Peyer's patch (tissue), 4 donors: ENCODE measurements around the gene ABCA13.

Source experiments
- POLR2A ChIP-seq, 2 donors: fragments of 450-650 bp; IDR thresholded peaks; one replicate each; pipeline ENCODE4 v1.5.1; 2017; ENCODE audit warnings: antibody characterized with exemption in 2 of 2, mild to moderate bottlenecking in 2 of 2, moderate library complexity in 2 of 2
- TF ChIP-seq, protein P1 (sequence below), 6 experiments: fragments of 450-650 bp in 4 of 6; fragments of 200-600 bp in 2 of 6; sonication (generic) in 1 of 6; IDR thresholded peaks; one replicate each; pipeline ENCODE4 v1.5.1; 2017 to 2019; ENCODE audit warnings: antibody characterized with exemption in 6 of 6, mild to moderate bottlenecking in 3 of 6, moderate library complexity in 1 of 6

DNA sequence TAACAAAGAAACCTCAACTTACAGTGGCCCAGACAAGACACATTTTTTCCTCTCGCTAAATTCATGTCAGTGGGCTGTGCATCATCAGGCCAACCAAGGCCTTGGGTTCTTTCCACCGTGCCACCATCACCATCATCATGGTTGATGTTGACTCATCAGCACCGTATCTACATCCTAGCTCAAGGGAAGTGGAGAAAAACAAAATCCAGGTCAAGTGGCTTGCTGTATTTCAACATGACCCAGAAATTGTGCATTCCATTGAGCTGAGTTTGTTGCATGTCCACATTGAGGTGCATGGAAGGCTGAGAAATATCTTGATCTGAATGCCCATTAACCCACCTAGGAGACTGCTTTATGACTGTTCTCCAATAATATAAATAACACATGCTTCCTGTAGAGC, 440.7 kb downstream of the ABCA13 start:
- TF ChIP-seq, protein P1, sequence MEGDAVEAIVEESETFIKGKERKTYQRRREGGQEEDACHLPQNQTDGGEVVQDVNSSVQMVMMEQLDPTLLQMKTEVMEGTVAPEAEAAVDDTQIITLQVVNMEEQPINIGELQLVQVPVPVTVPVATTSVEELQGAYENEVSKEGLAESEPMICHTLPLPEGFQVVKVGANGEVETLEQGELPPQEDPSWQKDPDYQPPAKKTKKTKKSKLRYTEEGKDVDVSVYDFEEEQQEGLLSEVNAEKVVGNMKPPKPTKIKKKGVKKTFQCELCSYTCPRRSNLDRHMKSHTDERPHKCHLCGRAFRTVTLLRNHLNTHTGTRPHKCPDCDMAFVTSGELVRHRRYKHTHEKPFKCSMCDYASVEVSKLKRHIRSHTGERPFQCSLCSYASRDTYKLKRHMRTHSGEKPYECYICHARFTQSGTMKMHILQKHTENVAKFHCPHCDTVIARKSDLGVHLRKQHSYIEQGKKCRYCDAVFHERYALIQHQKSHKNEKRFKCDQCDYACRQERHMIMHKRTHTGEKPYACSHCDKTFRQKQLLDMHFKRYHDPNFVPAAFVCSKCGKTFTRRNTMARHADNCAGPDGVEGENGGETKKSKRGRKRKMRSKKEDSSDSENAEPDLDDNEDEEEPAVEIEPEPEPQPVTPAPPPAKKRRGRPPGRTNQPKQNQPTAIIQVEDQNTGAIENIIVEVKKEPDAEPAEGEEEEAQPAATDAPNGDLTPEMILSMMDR (IDR thresholded peaks at IDR 0.05) = no peak
- TF ChIP-seq POLR2A (IDR thresholded peaks at IDR 0.05) = no peak
